ENCODE measurements around the gene EDIL3. TPM values are rescaled to one million over a fixed set of nuclear protein-coding genes. Genes with fewer than 3 reads are reported as not detected.

Gene EDIL3
- total and polyA plus RNA-seq, 12 donors, result 4.6 to 59.7 (median 13.7) TPM

GRCh38 chr5:84354101-84354500 is 30.6 kb downstream of the EDIL3 start:
- TF ChIP-seq POLR2A (IDR thresholded peaks at IDR 0.05), result no peak
- no peak for TF ChIP-seq CTCF (IDR thresholded peaks at IDR 0.05)
- no peak overlapping the region for H3K27ac ChIP-seq
- 65 to 85% (median 77%) methylated on average over 4 of the region's 4 CpGs for WGBS, 4 donors
- no peaks in the 10 kb centered on the region for H3K4me1 ChIP-seq (replicated peaks in 1 of 2)
- no peaks in the 10 kb centered on the region for H3K27me3 ChIP-seq
- intact Hi-C loops (cut with DNase I), result no loop called here
- no peak overlapping the region for H3K4me3 ChIP-seq
- DNase-seq, result no peak
- H3K9me3 ChIP-seq (replicated peaks in 1 of 3), result no peaks in the 10 kb centered on the region
- H3K36me3 ChIP-seq (replicated peaks in 1 of 2), result no peaks in the 10 kb centered on the region

DNA sequence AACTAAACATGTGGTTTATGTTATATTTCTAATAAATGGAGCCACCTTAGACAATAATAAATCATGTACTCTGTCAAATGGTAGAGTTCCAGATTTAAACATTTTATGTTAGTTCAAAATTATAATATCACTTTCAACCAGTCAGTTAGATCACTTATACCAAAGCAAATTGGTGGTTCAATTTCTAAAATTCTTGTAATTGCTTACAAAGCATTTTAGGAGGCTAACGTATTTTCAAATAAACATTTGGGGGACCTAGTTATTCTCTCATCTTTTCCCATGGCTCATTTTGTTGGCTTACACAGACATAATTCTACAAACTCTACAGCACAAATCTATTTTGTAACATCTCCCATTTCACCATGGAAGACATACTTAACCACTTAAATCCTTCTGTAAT is 39.9 kb downstream of the EDIL3 start:
- Histone ChIP-seq H3K27ac (no peak overlapping the region), H3K27me3 (no peaks in the 10 kb centered on the region), H3K4me1 (replicated peaks in 1 of 2) (no peaks in the 10 kb centered on the region), H3K9me3 (replicated peaks in 1 of 3) (no peaks in the 10 kb centered on the region), H3K36me3 (replicated peaks in 1 of 2) (no peaks in the 10 kb centered on the region), H3K4me3 (no peak overlapping the region)
- 78 to 90% (median 85%) methylated on average over 1 of the region's 1 CpG for WGBS, 4 donors
- no peak for TF ChIP-seq POLR2A (IDR thresholded peaks at IDR 0.05)
- TF ChIP-seq CTCF (IDR thresholded peaks at IDR 0.05), result no peak
- DNase-seq, result no peak
- intact Hi-C loops (cut with DNase I), result no loop called here

- Histone ChIP-seq H3K4me3 (no peak overlapping the region), H3K36me3 (replicated peaks in 1 of 2) (no peaks in the 10 kb centered on the region), H3K27ac (no peak overlapping the region), H3K9me3 (replicated peaks in 1 of 3) (no peaks in the 10 kb centered on the region), H3K27me3 (no peaks in the 10 kb centered on the region), H3K4me1 (replicated peaks in 1 of 2) (no peaks in the 10 kb centered on the region)
- intact Hi-C loops (cut with DNase I), result no loop called here
- TF ChIP-seq POLR2A (IDR thresholded peaks at IDR 0.05), result no peak
- no peak for TF ChIP-seq CTCF (IDR thresholded peaks at IDR 0.05)
- no peak for DNase-seq
These were observed 41.5 kb downstream of the EDIL3 start for GRCh38 chr5:84343171-84343570.

- no peak for DNase-seq
- Histone ChIP-seq H3K27me3 (no peaks in the 10 kb centered on the region), H3K36me3 (replicated peaks in 1 of 2) (no peaks in the 10 kb centered on the region), H3K4me3 (no peak overlapping the region), H3K4me1 (replicated peaks in 1 of 2) (no peaks in the 10 kb centered on the region), H3K27ac (no peak overlapping the region), H3K9me3 (replicated peaks in 1 of 3) (no peaks in the 10 kb centered on the region)
- TF ChIP-seq CTCF (IDR thresholded peaks at IDR 0.05) (no peak), POLR2A (IDR thresholded peaks at IDR 0.05) (no peak)
- 74 to 86% (median 80%) methylated on average over 5 of the region's 5 CpGs for WGBS, 4 donors
- intact Hi-C loops (cut with DNase I), result no loop called here
These were observed 52.6 kb downstream of the EDIL3 start for GRCh38 chr5:84332106-84332505.
